Mesothelial cell of epicardium (in vitro differentiated cells): ENCODE measurements around the gene SLC27A2. TPM values are rescaled to one million over a fixed set of nuclear protein-coding genes. Genes with fewer than 3 reads are reported as not detected.
"Not testable (repeated sequence)": the region's sequence is repeated elsewhere in the genome, so short reads cannot be mapped to it uniquely, and the experiment has no call there.

Experiments
- DNase-seq, 2 experiments: peaks; one replicate each; pipeline ENCODE4 v3.0.0; 2021; ENCODE audit warnings: low spot score in 2 of 2; ENCODE audit not compliant: unreplicated experiment in 2 of 2
- H3K27ac Mint-ChIP-seq: 2 replicates; pipeline ENCODE4 v1.8.0; 2021; ENCODE audit warnings: mixed read lengths
- H3K27me3 Mint-ChIP-seq: 2 replicates; pipeline ENCODE4 v1.8.0; 2021; ENCODE audit warnings: low read depth, mixed read lengths
- H3K36me3 Mint-ChIP-seq: 2 replicates; pipeline ENCODE4 v1.8.0; 2021; ENCODE audit warnings: mixed read lengths
- H3K4me1 Mint-ChIP-seq: 2 replicates; pipeline ENCODE4 v1.8.0; 2021; ENCODE audit warnings: mixed read lengths
- H3K4me3 Mint-ChIP-seq: 2 replicates; pipeline ENCODE4 v1.8.0; 2021; ENCODE audit warnings: mild to moderate bottlenecking, moderate library complexity, mixed read lengths
- H3K9me3 Mint-ChIP-seq: 2 replicates; pipeline ENCODE4 v1.8.0; 2021; ENCODE audit warnings: mixed read lengths
- CTCF ChIP-seq: fragments of 200-600 bp; sonication (generic); IDR thresholded peaks from one replicate; pipeline ENCODE4 v1.5.0; 2021; ENCODE audit warnings: antibody characterized with exemption; ENCODE audit not compliant: unreplicated experiment
- total RNA-seq: library from RNA; stranded (reverse); gene quantifications from 3 replicates; pipeline ENCODE4 v1.2.1, GENCODE V29; 2021

The SLC27A2 gene
- total RNA-seq, 1 donor from 2014 or later: 3.1 TPM

GRCh38 chr15:50187525-50187924, 5.5 kb downstream of the SLC27A2 start:
- no peaks in the 10 kb centered on the region for H3K9me3 Mint-ChIP-seq
- H3K4me3 Mint-ChIP-seq: no peak overlapping the region
- H3K4me1 Mint-ChIP-seq: peaks cover 14% of the 10 kb centered on the region
- H3K36me3 Mint-ChIP-seq: no peaks in the 10 kb centered on the region
- H3K27me3 Mint-ChIP-seq: peaks cover 18% of the 10 kb centered on the region
- DNase-seq: no peak
- H3K27ac Mint-ChIP-seq: no peak overlapping the region
- TF ChIP-seq CTCF: no peak

- H3K36me3 Mint-ChIP-seq: no peaks in the 10 kb centered on the region
- H3K4me3 Mint-ChIP-seq: no peak overlapping the region
- no peak overlapping the region for H3K27ac Mint-ChIP-seq
- H3K9me3 Mint-ChIP-seq: no peaks in the 10 kb centered on the region
- TF ChIP-seq CTCF: no peak
- H3K27me3 Mint-ChIP-seq: peaks cover 13% of the 10 kb centered on the region
- peaks cover 11% of the 10 kb centered on the region for H3K4me1 Mint-ChIP-seq
- no peak for DNase-seq
Measured at GRCh38 chr15:50187997-50188396, 6.0 kb downstream of the SLC27A2 start.

DNA sequence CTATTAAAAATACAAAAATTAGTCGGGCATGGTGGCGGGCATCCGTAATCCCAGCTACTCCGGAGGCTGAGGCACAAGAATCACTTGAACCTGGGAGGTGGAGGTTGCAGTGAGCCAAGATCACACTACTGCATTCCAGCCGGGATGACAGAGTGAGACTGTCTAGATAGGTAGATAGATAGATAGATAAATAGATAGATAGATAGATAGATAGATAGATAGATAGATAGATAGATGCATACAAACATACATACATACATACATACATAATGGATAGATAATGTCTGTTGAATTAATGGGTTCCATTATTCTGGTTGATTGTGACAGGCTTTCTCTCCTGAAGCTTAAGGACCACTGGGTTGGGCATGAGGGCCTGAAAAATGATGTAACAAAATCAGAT, 6.8 kb downstream of the SLC27A2 start:
- not testable (repeated sequence) for H3K4me3 Mint-ChIP-seq, H3K9me3 Mint-ChIP-seq, H3K27me3 Mint-ChIP-seq, DNase-seq, H3K27ac Mint-ChIP-seq, H3K36me3 Mint-ChIP-seq
- H3K4me1 Mint-ChIP-seq: peaks cover 11% of the 10 kb centered on the region

DNA sequence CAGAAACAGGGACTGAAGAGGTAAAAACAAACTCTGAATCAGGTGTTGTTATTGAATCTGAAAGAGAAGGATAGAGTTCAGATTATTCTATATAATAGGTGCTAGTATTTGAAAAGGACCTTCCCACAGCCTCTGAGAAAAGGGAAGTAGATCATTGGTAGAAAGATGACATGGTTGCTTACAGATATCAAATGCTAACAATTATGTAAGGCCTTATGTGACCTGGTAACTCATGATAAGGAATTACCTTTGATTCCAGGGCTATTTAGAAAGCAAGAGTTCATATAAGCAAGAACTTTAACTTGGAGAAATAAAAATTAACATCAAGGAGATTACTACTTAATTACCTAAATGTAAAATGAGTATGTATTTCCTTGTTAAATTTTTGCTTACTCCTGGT, 7.6 kb downstream of the SLC27A2 start:
- Mint-ChIP-seq H3K27me3 (peaks cover 3% of the 10 kb centered on the region), H3K27ac (no peak overlapping the region), H3K4me1 (peaks cover 11% of the 10 kb centered on the region), H3K36me3 (no peaks in the 10 kb centered on the region), H3K4me3 (no peak overlapping the region), H3K9me3 (no peaks in the 10 kb centered on the region)
- TF ChIP-seq CTCF: no peak
- DNase-seq: no peak

- H3K4me3 Mint-ChIP-seq: no peak overlapping the region
- H3K36me3 Mint-ChIP-seq: no peaks in the 10 kb centered on the region
- peaks cover 3% of the 10 kb centered on the region for H3K27me3 Mint-ChIP-seq
- no peaks in the 10 kb centered on the region for H3K9me3 Mint-ChIP-seq
- H3K4me1 Mint-ChIP-seq: peaks cover 11% of the 10 kb centered on the region
- H3K27ac Mint-ChIP-seq: no peak overlapping the region
- no peak for DNase-seq
- TF ChIP-seq CTCF: no peak
Measured at GRCh38 chr15:50190166-50190570, 8.2 kb downstream of the SLC27A2 start.

DNA sequence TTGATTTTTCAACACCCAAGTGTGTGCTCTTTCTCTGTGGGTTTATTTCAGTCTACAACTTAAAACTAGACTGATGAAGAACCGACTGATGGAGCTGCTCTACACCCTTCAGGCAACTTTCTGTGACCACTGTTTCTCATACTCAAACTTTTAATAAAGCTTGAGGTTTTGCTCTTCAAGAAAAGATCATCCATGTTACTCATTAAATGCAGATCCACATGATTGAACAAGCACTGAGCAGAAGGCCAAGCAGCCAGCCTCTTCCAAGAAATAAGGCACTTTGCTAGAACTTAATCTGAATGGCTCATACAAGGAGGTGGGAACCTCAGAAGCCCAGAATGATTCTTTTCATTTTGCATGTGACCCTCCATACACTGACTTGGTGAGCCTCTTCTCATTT, 8.7 kb downstream of the SLC27A2 start:
- H3K4me1 Mint-ChIP-seq: peaks cover 11% of the 10 kb centered on the region
- H3K27me3 Mint-ChIP-seq: peaks cover 3% of the 10 kb centered on the region
- no peaks in the 10 kb centered on the region for H3K36me3 Mint-ChIP-seq
- no peak for DNase-seq
- no peaks in the 10 kb centered on the region for H3K9me3 Mint-ChIP-seq
- no peak overlapping the region for H3K27ac Mint-ChIP-seq
- TF ChIP-seq CTCF: no peak
- no peak overlapping the region for H3K4me3 Mint-ChIP-seq
